Pons (tissue), 1 donor: Measurements from ENCODE around the gene ADAMTSL4.

Experiments used
- DNase-seq: peaks from one replicate; pipeline ENCODE4 v3.0.0-alpha.2; 2016; ENCODE audit warnings: low spot score

The ADAMTSL4 gene

GRCh38 chr1:150534002-150534401 is 15.2 kb upstream of the ADAMTSL4 start:
- DNase-seq: no peak

DNA sequence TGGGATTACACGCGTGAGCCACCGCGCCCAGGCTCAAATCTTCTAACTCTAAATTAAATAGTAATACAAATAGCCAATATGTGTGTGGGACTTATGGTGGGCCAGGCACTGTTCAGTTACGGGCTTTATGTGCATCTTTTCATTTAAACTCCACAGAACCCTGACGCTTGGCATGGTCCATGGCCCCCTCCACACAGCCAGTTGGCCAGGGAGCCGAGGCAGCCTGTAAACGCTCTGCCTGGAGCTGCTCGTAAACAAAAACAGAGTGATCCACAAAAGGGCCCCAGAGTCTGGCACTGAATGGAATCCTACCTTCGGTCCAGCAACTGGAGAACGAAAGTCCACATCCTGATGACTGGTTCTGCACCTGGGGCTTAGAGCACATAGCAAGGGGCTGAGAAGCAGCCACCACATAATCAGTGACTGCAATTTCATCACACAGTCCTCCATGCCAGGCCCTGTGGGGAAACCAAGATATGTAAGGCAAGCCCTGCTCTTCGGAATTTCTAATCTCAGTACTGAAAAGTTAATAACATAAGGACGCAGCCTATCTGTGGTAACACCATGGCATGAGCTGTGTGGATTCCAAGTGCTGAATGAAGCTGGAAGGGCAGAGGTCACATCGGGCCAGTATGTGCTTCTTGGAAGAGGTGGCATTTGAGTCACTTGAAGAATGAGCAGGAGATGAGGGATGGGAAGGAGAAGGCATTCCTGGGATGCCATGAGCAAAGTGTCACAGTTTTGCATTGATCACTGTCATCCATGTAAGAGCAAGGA is 13.5 kb upstream of the ADAMTSL4 start:
- DNase-seq: no peak

- DNase-seq: no peak
Observed at GRCh38 chr1:150536836-150537731, 12.1 kb upstream of the ADAMTSL4 start.

DNA sequence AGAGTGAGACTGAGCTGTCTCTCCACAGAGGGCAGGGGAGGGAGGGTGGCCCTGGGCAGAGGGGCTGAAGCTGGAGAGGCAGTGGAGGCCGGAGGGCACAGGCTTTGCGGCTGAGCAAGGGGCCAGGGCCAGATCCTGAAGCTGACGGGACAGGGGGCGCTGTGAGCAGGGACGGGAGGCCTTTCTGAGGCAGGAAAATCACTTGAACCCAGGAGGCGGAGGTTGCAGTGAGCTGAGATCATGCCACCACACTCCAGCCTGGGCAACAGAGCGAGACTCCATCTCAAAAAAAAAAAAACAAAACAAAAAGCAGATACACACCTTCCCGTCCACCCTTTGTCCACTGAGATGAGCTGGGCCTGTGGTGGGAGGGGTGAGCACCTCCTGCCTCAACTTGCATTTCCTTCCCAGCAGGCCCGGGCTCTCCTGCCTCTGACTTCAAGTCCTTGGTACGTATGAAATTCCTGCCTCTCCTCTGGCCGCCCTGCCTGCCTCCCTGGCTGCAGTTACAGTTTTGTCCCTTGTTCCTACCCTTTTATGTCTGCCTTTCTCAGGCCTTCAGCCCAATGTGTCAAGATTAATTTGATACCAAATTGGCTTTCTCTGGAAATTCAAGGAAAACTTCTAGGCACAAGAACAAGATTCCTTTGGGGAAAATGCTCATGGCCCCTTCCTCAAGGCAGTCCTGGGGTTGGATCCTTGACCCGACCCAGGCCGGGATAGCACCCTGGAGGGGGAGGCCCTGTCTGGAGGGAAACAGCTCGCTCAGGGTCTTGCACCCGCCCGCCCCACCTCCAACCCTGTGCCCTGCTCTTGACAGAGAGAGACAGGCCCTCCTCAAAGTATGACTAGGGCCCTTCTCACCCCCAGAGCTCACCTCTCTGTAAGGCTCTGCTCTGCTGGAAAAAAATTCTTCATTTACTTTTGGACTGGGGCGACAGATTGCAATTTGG is 11.2 kb upstream of the ADAMTSL4 start:
- no peak for DNase-seq

- DNase-seq: no peak
Observed at GRCh38 chr1:150543500-150544143, 5.6 kb upstream of the ADAMTSL4 start.

DNA sequence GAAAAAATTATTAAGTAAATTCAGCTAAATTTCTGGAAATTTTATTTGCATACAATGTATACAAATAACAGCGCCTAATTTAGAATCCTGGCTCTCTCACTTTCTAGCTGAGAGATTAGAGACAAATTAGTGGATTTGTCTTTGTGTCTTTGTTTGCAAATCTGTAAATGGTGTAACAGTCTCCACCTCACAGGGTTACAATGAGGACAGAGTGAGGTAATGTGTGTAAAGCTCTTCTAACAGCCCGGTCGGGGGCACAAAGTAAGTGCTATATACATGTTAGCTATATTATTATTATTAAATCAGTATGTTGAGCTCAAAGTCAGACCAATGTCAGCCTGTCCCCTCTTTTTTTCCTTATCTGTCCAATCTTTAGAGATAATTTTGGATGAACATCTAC is 5.0 kb upstream of the ADAMTSL4 start:
- no peak for DNase-seq

GRCh38 chr1:150545486-150546032 is 3.6 kb upstream of the ADAMTSL4 start:
- DNase-seq: no peak

DNA sequence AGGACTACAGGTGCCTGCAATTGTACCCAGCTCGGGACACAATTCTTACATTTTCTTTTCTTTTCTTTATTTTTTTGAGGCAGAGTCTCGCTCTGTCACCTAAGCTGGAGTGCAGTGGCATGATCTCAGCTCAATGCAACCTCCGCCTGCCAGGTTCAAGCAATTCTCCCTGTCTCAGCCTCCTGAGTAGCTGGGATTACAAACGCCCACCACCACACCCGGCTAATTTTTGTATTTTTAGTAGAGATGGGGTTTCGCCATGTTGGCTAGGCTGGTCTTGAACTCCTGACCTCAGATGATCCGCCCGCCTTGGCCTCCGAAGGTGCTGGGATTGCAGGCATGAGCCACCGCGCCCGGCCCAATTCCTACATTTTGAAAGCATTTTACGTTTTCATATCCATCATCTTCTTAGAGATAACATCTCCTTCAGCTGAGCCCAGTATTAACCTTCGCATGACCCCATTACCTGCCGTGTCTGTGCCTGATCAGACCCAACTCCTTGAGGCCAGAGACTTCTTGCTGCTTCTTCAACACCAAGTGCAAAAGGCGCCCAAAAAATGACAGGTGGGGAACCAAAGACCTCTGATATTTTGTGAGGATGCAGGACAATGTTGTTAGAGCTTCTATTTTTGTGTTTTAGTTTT is 2.8 kb upstream of the ADAMTSL4 start:
- no peak for DNase-seq

DNA sequence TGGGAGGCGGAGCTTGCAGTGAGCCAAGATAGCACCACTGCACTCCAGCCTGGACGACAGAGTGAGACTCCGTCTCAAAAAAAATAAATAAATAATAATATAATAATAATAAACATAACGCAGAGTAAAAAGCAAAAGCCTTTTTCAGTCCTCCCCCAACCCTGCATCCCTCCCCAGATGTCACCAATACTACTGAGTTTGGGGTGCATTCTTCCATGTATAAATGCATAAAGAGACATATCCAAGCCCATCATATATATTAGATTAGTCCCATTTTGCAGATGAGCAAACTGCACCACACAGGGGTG is 930 bp upstream of the ADAMTSL4 start:
- no peak for DNase-seq

DNA sequence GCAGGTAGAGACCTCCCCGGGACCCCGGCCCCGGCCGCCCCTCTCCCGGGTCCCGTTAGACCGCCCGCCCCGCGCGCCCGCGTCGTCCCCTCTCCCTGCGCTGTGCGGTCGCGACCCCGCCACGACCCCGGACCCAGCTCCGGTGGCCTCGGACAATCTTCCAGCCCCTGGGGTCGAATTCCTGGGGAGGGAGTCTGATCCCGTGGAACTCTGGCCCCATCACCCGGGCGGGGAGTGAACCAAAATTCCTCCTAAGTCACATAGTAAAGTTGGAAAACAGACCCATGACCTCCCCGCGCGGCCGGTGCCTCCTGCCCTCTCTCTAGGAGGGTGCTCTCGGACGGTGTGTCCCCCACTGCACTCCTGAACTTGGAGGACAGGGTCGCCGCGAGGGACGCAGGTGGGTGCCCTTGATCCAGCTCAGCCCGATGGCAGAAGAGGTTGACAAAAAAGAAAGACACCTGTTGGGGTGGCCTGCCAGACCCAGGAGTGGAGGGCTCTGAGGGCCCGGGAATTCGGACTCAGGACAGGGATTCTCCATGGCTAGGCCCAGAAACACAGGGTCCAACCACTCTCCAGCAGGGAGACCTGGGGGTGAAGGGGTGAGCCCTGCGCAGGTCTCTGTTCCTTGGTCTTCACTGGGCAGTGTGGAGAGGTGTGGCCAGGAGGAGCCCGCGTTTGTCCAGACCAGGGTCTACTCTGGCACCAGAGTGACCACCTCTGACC is 451 bp downstream of the ADAMTSL4 start:
- no peak for DNase-seq

DNA sequence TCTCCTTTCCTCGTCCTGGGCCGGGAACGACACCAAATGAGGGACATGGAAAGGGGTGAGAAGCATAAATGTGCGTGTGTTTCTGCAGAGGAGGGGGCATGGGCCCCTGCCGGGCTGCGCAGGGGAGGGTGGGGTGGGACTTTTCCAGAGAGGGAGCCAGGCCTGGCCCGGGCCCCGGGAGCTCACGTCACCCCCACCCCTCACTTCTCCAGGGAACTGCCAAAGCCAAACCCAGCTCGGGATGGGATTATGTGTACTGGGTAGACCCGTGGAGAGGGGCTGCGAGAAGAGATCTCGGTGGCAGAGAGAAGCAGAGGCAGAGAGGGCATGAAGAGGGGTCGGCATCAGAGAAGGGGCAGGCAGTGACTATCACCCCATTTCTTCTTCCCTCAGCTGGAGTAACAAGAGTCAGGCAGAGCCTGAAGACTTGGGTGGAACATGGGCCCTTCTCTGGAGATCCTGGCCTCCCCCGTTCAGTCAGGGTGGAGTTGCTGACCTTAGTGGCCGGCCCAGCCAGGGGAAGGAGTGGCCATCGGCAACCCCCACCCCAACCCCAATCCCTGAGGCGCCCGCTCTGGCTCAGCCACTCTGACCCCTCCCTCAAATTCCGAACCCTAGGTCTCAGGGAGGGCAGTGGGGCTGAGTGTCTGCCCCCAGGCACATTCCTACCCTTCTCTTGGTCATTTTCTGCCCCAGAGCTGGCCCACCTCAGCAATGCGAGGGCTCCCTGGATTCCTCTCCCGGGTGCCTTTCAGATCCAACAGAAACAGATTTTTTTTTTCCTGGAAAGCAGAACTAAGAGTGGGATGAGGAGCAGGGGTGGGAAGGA is 1.2 kb downstream of the ADAMTSL4 start:
- no peak for DNase-seq

GRCh38 chr1:150551051-150551783 is 2.0 kb downstream of the ADAMTSL4 start:
- no peak for DNase-seq

DNA sequence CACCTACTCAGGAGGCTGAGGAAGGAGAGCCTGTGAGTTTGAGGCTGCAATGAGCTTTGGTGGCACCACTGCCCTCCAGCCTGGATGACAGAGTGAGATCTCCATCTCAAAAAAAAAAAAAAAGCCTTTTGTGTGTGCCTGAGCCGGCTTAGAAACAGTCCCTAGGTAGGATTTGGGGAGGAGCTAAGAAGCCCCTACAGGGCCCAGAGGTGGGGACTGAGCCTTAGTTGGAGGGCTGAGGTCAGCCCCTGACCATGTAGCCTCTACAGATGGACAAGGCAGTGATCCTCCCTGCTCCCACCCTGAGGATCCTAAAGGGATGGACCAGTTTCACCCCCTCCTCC is 2.5 kb downstream of the ADAMTSL4 start:
- DNase-seq: no peak

GRCh38 chr1:150552128-150552910 is 3.1 kb downstream of the ADAMTSL4 start:
- peak; percentile 58 for DNase-seq

DNA sequence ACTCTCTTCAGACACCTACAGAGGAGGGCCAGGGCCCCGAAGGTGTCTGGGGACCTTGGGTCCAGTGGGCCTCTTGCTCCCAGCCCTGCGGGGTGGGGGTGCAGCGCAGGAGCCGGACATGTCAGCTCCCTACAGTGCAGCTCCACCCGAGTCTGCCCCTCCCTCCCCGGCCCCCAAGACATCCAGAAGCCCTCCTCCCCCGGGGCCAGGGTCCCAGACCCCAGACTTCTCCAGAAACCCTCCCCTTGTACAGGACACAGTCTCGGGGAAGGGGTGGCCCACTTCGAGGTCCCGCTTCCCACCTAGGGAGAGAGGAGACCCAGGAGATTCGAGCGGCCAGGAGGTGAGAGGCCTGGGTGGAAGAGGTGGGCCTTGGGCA is 3.7 kb downstream of the ADAMTSL4 start:
- DNase-seq: no peak

DNA sequence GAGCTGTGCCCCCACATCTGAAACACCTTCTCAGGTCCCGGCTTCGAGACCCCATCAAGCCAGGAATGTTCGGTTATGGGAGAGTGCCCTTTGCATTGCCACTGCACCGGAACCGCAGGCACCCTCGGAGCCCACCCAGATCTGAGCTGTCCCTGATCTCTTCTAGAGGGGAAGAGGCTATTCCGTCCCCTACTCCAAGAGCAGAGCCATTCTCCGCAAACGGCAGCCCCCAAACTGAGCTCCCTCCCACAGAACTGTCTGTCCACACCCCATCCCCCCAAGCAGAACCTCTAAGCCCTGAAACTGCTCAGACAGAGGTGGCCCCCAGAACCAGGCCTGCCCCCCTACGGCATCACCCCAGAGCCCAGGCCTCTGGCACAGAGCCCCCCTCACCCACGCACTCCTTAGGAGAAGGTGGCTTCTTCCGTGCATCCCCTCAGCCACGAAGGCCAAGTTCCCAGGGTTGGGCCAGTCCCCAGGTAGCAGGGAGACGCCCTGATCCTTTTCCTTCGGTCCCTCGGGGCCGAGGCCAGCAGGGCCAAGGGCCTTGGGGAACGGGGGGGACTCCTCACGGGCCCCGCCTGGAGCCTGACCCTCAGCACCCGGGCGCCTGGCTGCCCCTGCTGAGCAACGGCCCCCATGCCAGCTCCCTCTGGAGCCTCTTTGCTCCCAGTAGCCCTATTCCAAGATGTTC is 4.3 kb downstream of the ADAMTSL4 start:
- DNase-seq: no peak

DNA sequence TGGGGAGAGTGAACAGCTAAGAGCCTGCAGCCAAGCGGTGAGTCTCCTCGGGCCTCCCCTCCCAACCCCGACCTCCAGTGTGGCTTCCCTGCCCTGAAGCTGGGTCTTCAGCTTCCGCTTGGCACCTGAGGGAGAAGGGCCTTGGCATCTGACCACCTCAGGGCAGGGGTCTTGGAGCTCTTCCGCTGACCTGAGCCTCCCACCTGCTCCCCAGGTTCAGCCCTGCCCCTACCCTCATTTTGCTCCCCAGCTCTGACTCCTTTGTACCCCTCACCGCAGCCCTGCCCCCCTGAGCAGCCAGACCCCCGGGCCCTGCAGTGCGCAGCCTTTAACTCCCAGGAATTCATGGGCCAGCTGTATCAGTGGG is 4.9 kb downstream of the ADAMTSL4 start:
- DNase-seq: no peak
